Measurements from ENCODE around the gene DNAJC27. TPM values are rescaled to one million over a fixed set of nuclear protein-coding genes. Genes with fewer than 3 reads are reported as not detected.

Gene DNAJC27
- total and polyA plus RNA-seq, 9 of the 15 experiments (the other 6 are each of a cell fraction or from before 2014, with no cell fraction given) = 0.53 to 5.9 (median 3.0) TPM

DNA sequence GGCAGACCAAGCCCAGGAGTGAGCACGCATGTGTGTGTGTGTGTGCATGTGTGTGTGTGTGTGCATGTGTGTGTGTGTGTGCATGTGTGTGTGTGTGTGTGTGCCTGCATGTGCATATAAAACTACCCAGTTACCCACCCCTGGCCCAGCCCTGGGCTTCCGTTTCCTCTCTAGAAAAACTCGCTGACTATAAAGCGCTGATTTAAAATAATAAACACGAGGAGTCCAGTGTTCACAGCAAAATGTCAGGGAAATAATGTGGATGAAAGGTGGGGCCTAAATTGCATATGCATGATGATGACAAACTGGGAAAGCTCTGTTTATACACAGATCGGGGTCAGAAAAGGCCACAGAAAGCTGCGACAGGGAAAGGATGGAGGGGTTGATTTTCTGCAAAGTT is 59.2 kb downstream of the DNAJC27 start:
- Histone ChIP-seq H3K4me3 (no peak overlapping the region), H3K9me3 (replicated peaks; ENCODE audit: control insufficient read depth, insufficient read depth, low read depth, low read length) (peaks cover 5% of the 10 kb centered on the region), H3K79me2 (ENCODE audit: control insufficient read depth, insufficient read depth, low read length) (peaks cover 16% of the 10 kb centered on the region), H3K9me1 (ENCODE audit: control insufficient read depth, insufficient read depth, low read length) (peaks cover 7% of the 10 kb centered on the region), H3K36me3 (ENCODE audit: control insufficient read depth, insufficient read depth, low read length) (peaks cover 56% of the 10 kb centered on the region; the same call in 2 of the 3 replicates), H3K4me1 (replicated peaks in 1 of 2; ENCODE audit: control insufficient read depth in 2 of 2, insufficient read depth in 2 of 2, low read length in 2 of 2) (peaks cover 8 to 15% of the 10 kb centered on the region in 2 experiments; a peak in 3 of 5 replicates), H2AFZ (ENCODE audit: low read depth, low read length) (no peak overlapping the region), H3K27ac (ENCODE audit: extremely low read depth, low read depth, low read length) (no peak overlapping the region), H3K27me3 (ENCODE audit: control insufficient read depth in 2 of 2, insufficient read depth in 2 of 2, low read length in 2 of 2) (no peaks in the 10 kb centered on the region), H3K4me2 (ENCODE audit: insufficient read depth, low read length) (no peak overlapping the region), H3K9ac (ENCODE audit: insufficient read depth in 1 of 2, low read depth in 2 of 2, low read length in 2 of 2) (no peak overlapping the region), H4K20me1 (replicated peaks; ENCODE audit: control insufficient read depth, insufficient read depth, low read length) (peaks cover 7% of the 10 kb centered on the region)
- TF ChIP-seq KLF16 (IDR thresholded peaks at IDR 0.05) = no peak
- TF ChIP-seq TFAM (CRISPR knock-in tag; conservative IDR thresholded peaks at IDR 0.05) = no peak
- no peak for TF ChIP-seq HNRNPUL1 (IDR thresholded peaks at IDR 0.05; ENCODE audit: low read length)
- TF ChIP-seq SOX6 (IDR thresholded peaks at IDR 0.05) = no peak
- TF ChIP-seq ZEB2 (IDR thresholded peaks at IDR 0.05) = no peak
- no peak for TF ChIP-seq CBX2 (IDR thresholded peaks at IDR 0.05; ENCODE audit: insufficient read depth, low read length, poor library complexity, severe bottlenecking)
- TF ChIP-seq MED1 (CRISPR knock-in tag; IDR thresholded peaks at IDR 0.05; ENCODE audit: borderline replicate concordance) = no peak
- no peak for TF ChIP-seq PURB (CRISPR knock-in tag; IDR thresholded peaks at IDR 0.05; ENCODE audit: low read depth)
- TF ChIP-seq, protein P1, sequence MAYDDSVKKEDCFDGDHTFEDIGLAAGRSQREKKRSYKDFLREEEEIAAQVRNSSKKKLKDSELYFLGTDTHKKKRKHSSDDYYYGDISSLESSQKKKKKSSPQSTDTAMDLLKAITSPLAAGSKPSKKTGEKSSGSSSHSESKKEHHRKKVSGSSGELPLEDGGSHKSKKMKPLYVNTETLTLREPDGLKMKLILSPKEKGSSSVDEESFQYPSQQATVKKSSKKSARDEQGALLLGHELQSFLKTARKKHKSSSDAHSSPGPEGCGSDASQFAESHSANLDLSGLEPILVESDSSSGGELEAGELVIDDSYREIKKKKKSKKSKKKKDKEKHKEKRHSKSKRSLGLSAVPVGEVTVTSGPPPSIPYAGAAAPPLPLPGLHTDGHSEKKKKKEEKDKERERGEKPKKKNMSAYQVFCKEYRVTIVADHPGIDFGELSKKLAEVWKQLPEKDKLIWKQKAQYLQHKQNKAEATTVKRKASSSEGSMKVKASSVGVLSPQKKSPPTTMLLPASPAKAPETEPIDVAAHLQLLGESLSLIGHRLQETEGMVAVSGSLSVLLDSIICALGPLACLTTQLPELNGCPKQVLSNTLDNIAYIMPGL (CRISPR knock-in tag; IDR thresholded peaks at IDR 0.05) = no peak
- TF ChIP-seq, protein P2, sequence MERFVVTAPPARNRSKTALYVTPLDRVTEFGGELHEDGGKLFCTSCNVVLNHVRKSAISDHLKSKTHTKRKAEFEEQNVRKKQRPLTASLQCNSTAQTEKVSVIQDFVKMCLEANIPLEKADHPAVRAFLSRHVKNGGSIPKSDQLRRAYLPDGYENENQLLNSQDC (CRISPR knock-in tag; IDR thresholded peaks at IDR 0.05) = no peak
- TF ChIP-seq TCF3 (CRISPR knock-in tag; IDR thresholded peaks at IDR 0.05) = no peak
- TF ChIP-seq ZBTB8A (IDR thresholded peaks at IDR 0.05; ENCODE audit: partially characterized antibody) = no peak
- TF ChIP-seq RNF2 (IDR thresholded peaks at IDR 0.05) = no peak
- TF ChIP-seq CXXC5 (CRISPR knock-in tag; IDR thresholded peaks at IDR 0.05) = no peak
- no peak for TF ChIP-seq HNRNPK (IDR thresholded peaks at IDR 0.05; ENCODE audit: low read depth, low read length, poor library complexity, severe bottlenecking)
- no peak for TF ChIP-seq CC2D1A (IDR thresholded peaks at IDR 0.05)
- BruUV-seq (replicated peaks) = no TSS peak
- intact Hi-C loops (cut with micrococcal nuclease) = no loop called here
- ChIA-PET POLR2A (no interaction called here), CTCF (ENCODE audit: low intra/inter-chr PET ratio) (no interaction called here)
- 93% methylated on average over 7 of the region's 7 CpGs for WGBS (ENCODE audit: insufficient coverage, low coverage, missing lambda C conversion rate)
- in situ Hi-C loops (cut with MboI) = no loop called here
- DNase-seq (ENCODE audit: extremely low read depth in 1 of 4, low spot score in 3 of 4) (no peak), FAIRE-seq (no peak), ATAC-seq (no peak)

Measured in K562 (cell line).